Measurements from ENCODE around the gene RHOBTB1.

The RHOBTB1 gene

DNA sequence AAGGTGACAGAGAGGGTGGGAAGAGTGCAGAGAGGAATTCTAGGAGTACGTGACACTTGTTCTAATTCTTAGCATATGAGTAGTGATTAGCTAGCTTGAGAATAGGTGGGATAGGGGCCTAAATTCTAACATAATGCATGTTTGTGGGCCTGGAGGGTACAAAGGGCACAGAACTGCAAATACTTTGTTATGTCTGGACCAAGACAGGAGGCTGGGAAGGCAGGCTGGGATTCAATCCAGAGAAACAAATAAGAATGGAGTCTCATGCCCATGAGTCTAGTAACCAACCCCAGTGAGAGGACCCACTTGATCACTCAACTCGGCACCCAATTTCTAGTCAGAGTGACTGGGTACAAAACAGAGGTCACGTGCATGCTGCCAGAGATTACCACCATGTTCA lies 40.9 kb downstream of the RHOBTB1 start:
- DNase-seq: no peak

DNA sequence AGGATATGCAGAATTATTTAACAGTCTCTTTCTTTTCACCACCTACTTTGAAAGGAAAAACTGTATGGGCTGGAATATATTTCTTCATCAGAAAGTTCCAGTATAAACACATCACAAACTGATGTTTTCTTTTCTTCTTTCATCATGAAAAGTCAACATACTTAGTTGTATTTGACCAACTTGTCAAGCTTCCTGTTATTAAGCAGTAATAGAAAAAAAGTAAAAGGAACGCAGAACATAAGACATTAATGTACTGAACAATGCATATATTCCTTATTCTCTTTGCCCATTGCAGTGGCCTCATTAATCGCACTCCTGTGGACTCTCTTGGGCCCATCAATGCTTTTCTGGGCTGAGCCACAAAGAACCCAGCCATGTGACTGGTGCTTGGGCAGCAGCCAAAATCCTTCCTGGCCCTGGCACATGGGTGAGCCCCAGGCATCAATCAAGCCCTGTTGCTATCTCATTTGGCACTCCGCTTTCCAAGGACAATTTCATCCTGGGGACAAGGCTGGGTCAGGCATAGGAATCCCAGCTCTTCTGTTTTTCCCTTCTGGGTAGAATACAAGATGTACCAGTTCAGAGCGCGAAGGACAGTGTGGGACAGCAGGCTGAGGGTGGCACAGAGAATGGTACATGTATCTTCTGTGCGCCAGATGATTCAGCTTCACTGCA lies 42.3 kb downstream of the RHOBTB1 start:
- no peak for DNase-seq

DNA sequence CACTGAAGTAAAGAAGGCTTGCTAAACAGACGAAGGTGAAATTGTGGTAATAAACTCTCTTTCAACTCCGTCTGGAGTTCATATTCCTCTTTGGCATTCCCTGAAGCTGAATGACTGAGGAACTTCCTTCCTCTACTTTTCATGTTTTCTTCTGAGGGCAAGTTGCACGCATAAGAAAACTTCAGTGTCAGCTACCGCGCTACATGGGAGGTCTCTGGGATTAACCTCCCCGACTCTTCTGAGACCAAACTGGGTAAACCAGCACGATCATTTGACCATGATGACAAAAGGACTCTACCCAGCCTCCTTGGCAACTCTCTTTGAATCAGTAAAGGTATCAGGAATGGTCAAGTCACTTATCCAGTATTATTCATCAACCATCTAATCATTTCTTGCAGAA lies 44.7 kb downstream of the RHOBTB1 start:
- no peak for DNase-seq

DNA sequence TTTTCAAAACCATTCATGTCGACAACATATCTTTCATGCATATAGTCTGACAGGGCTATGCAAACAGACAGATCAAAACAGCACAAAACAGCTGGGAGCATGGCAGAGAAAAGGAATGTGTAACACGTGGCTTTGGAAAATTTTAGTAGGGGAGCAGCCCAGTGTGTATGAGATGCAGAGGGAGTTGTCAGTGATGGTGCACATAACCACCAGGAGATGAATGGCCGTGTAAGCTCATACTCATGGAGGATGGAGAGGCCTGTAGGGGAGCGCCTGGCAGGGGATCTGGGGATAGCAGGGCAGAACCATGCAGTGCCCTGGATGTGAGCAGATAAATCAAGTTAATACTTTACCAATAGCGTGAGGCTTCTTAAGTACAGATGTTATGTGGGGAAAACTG lies 45.7 kb downstream of the RHOBTB1 start:
- no peak for DNase-seq

DNA sequence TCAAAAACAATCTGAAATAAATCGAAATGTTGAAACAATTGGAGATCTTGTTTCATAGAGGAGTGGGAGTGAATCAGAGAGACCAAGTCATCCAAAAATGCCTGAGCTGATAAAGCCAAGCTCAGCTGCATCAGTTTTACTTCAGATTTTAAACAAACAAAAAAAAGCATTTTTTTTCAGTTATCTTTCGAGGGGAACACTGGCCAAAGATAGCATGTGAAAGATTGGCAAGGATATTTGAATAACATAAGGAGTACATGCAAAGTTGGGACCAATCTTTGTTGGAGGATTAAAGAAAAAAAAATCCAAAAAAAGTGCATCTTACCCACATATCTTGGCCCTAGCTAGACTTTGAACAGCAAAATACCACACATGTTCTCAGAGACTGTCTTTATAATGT lies 47.2 kb downstream of the RHOBTB1 start:
- no peak for DNase-seq

DNA sequence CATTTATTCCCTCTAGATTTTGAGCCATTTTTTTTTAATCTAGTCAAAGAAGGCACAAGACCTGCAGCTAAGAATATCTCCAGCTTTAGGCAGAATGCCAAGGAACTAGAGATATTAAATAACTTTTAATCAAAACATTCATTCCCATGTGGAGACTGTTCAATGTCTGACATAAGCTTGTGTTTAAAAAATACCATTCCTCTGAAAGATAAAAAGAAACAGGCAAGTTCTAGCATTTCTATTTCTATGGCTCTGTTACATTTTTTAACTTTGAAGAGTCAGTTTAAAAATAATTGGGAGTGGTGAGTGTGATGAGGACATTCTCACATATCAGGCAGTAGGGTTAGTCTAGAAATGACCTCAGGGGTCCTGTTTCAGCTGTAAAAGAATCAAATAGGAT lies 48.0 kb downstream of the RHOBTB1 start:
- DNase-seq: no peak

DNA sequence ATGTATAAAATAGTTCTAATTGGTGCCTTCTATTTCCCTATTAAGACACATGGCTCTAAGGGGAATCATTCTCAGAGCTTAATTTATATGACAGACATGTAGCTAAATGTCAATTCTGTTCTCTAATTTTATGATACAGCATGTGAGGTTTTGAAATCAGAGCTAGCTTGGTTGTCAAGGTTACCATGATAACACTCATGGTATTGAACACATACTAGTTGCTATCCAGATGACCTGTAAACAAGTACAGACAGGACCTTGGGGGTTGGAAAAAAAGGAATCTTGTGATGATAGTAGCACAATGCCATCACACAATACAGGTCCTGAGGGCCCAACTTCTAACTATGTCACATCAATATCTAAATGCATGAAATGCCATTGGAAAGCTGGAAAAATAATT lies 49.2 kb downstream of the RHOBTB1 start:
- DNase-seq: no peak

DNA sequence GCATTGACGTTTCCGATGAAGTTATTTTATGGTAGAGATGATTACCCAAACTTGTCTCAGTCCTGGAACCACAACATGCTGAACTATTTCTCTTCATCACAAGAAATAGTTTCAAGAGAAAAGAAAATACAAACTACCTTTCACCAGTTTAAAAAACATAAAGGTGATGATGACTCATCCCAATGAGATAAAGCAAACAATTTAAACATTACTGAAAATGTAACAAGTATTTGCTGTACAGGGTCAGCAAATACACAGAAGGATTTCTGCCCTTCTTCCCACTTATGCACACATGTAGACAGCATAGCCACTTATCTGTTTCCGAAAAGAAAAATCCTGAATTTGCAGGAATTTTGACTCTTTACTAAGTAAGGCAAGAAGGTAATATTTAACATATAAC lies 50.8 kb downstream of the RHOBTB1 start:
- DNase-seq: no peak

DNA sequence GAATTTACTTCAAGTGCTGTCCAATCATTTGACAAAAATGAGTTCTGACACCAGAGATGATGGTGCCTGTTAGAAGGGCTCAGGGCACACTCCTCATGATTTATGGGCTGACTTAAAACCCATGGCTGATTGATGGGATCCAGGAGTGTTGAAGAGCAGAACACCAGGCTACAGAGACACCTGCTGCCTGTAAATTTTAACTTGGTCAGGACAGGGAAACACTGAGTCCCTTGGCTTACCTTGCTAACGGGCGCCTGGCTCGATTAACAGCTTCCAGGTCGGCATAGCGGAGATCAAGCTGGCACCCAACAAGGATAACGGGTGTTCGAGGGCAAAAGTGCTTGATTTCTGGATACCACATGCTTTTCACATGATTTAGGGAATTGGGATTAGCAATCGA lies 51.4 kb downstream of the RHOBTB1 start:
- no peak for DNase-seq

DNA sequence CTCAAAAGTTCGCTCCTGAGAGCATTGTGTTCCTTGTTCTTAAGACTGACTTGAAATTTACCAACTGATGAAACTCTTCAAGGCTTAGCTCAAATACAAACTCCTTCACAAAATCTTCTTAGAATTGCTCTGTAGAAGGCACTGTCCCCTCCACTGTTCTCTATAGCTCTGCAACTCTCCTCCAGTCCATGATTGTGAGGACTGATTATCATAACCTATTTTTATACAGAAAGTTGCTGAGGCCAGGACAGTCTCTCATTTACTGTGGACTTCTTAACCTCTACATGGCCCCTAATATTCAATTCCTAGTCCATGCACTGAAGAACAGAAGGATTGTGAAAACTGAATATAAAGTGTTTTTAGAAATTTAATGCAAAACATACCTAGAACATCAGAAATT lies 53.2 kb downstream of the RHOBTB1 start:
- no peak for DNase-seq

DNA sequence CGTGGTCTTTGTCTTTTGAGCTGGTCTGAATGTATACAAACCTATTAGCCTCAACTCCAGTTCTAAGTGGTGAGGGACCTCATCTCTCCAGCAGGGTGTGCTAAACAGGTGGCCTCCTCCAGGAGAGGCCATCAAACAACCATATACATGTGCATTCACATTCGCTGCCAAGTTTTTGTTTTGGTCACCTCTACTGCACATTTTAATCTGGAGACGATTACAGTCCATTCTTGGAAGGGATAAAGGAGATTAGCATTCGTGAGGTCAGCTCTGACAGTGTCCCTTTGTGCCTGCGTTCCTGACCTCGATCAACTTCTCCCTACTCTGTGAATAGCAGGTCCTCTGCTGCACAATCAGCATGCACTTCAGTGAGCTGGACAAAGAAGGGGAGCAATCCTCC lies 60.8 kb downstream of the RHOBTB1 start:
- no peak for DNase-seq

DNA sequence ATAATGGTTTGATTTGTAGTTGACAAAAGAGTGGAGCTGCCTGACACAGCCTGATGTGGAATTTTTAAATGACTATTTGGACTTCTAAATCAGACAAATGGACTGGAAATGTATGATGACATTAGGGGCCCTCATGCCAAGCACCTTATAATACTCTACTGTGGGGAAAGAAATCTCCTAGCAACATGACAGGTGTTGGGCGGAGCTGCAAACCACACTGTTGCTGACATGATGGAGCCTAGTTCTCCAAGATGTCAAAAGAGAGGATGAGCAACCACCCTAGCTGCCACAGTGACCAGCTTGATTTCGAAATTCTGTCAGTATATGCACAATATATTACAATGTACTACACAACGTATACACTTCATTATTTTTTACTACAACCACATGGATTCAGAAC lies 65.8 kb downstream of the RHOBTB1 start:
- DNase-seq: no peak

DNA sequence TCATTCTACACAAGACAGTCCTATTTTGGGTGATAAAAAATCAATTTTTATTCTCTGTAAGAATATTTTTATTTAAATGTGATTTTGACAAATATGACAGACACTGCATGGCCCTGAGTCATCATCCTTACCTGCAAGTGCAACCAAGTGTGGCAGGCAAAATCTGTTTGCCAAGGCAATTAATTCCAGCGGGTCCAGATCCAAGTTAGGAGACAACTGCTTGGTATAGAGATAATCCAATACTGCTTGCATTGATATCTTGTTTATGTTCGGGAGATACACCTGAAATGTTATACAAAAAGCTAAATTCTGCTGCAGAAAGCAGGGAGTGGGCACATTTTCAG lies 66.2 kb downstream of the RHOBTB1 start:
- no peak for DNase-seq

DNA sequence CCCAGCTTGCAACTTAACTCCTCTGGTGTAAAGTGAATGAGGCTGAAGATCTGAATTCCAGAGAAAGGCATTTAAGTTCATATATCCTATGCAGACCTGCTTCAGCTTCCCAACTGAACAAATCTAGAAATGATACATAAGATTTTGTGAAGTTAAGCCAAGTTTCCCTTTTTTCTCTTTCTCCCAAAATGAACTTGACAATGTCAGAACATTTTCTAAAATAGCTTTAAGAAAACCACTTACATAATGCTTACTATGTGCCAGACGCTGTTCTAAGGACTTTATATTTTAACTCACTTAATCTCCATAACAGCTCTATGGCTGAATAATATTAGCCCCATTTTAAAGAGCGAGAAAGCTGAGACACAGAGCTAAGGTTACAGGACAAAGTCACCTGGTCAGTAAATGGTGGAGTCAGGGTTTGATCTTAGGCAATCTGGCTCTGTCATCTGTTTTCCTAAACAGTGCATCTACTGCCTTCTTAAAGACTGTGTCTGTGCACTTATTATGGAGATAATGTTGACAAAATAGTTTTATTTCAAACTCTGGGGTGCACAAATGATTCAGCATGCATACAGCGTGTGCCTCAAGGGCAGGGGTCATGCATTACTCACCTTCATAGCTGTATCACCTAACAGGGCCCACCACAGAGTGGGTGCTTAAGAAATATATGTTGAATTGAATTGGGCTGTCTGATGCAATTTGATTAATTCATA lies 66.8 kb downstream of the RHOBTB1 start:
- no peak for DNase-seq

DNA sequence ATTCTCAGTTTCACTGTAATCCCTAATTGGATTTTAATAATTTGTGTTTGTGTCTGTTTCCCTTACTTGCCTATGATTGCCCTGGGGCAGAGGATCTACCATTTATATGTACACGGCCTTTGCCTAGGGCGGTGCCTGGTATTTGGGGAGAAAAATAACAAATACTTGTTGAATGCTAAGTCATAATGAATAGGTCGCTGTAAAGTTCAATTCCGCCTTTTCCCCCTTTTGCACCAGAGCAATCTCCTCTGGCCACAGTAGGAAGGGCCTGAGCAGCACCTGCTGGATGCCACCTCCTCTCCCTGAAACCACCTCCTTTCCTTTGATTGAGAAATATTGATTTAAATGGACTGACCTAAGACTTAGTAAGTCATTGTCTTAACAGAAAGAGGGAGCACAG lies 70.2 kb downstream of the RHOBTB1 start:
- no peak for DNase-seq

DNA sequence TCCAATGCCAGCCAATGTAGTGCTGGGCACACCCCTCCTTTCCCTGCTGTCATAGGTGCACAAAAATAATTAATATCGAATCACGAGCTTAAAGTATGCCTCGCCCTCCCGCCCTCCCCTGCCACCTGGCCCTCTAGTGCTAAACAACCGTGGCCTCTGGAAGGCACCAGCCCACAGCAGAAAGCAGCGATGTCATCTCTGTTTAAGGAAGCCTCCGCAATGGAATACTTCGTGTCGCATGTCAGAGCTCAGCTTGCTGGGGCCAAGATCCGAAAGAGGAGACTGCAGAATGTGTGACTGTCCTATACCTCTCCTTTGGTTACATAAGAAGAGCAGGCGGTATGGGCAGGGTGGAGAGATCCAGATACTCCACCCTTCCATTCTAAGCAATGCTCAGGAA lies 71.5 kb downstream of the RHOBTB1 start:
- DNase-seq: no peak

DNA sequence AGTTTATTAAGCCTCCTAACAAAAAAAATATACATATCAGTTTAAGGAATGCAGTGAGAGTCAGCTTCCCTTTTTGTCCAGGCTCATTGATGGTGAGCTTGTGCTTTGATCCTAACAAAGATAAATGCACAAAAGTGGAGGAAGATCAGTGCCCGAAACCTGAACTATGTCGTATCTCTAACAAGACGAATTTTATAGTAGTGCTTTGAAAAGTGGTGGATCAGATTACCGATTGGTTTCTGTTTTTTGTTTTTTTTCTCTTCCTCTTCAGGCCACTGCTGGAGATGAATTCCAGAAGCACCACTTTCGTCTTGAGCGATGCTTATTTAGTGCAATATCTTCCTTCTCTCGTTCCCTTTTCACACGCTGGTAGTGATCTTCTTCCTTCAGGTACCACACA lies 72.8 kb downstream of the RHOBTB1 start:
- no peak for DNase-seq

DNA sequence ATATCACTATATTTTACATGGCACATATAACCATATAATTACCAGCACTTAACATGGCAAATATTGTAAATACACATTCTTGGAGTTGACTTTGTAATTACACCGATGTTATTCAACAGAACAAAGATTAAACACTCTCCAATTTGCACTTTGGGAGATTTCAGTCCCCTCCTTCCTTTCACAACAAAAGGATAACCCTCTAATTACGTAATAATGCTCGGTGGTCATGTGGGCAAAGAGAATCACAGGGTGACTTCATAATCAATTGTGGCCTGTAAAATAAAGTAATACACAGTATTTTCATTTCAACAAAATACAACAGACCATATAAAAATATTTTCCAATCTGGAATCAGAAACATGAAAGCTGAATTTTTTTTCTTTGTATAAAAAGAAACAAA lies 73.2 kb downstream of the RHOBTB1 start:
- no peak for DNase-seq

DNA sequence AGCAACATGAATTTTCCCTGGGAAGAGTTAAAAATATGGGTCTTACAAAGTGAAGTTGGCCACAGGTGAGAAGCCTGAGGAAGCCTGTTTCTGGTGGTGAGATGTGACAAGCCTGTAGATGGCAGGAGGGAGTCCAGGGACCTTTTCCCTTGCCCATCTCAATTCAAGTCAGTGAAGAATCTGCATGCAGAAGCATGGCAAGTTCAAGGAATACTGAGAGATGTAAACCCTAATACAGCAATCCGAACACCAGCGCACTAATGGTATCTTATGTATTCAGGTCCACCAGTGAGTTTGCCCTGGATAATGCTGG lies 73.6 kb downstream of the RHOBTB1 start:
- DNase-seq: no peak

DNA sequence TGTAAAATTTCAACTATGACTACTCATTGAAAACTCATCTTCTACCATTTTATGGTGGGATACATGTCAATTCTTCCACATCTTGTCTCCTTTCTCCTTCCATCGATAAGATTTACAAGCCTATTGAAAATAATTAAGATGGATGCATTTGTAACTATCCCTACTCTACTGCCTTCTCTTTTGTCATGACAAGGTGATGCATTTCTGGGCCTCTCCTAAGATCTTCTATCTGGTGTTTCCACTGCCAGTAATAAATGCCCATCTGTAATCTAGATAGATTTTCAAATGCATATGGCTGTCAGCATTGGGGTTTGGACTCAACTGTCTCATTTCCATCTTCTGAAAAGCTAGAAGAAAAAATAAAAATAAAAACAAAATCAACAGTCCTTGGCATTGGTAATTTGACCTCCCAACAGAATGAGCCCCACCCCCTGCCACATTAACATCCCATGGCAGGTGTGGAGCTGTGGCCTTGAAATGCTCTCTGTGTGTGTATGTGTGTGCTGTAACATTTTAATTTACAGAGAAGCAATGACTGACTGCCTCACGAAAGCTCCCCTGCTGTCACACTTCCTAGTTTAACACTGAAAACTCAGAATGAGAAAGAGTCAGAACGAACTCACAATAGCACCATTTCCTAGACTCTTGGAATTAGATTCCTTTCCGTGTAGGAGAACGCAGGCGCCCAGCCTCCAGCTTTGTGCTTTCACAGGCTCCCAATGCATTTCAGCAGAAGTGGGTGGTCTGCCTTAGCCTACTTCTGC lies 74.2 kb downstream of the RHOBTB1 start:
- no peak for DNase-seq

DNA sequence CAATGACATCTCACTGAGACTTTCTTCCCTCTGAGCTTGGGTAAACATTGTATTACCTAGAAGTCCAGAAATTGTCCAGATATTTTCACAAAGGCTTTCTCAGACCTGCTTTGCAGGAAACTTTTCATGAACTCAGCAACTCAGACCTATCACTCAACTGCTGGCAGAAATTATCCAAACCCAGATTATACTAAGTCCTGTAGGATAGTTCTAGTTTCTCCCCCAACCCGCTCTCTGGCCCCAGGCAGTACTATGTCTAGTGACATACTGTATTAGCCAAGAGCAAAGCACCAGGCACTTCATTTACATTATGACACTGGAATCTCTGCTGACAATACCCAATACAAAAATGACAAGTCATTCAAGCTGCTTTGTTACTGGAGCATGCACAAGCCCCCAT lies 75.0 kb downstream of the RHOBTB1 start:
- no peak for DNase-seq

DNA sequence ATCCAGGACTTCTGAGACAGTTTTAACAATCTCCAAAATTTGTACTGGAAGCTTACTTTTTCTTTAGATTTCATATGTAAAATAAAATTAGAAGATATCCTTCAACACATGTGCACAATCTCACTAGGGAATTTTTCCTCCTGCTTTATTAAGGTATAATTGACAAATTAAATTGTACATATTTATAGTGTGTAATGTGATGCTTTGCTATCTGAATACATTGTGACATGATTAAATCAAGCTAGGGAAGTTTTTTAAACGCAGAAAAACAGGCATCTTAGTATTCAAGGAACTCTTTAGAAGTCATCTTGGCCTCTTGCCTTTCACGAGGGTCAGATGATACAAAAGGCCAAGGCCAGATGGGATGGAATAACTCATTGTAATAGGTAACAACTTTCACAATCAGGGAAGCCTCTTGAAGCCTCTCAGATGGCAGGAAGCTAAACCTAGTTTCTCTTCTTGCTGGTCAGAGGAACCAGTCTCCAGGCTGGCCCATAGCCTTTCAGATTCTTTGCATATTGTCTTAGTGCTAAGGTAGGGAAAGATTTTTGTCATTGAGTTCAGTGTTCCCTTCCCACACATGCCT lies 78.7 kb downstream of the RHOBTB1 start:
- DNase-seq: no peak

DNA sequence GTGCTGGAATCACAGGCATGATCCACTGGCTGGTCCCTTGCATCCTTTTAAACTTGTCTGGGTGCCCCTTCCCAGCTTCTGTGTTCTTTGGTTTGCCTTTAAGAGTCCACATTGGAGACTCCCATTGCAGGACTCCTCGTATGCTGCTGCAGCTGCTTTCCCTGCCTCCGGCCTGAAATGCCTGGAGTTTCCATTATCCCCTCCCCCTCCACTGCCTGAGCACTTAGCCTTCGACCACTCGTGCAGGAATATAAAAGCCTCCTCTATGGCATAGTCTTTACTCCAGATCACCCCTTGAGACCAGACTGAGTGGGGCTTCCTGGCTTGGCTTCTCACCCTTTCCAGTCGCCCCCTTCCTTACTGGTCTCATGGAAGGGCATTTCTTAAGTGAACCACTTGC lies 80.2 kb downstream of the RHOBTB1 start:
- no peak for DNase-seq

DNA sequence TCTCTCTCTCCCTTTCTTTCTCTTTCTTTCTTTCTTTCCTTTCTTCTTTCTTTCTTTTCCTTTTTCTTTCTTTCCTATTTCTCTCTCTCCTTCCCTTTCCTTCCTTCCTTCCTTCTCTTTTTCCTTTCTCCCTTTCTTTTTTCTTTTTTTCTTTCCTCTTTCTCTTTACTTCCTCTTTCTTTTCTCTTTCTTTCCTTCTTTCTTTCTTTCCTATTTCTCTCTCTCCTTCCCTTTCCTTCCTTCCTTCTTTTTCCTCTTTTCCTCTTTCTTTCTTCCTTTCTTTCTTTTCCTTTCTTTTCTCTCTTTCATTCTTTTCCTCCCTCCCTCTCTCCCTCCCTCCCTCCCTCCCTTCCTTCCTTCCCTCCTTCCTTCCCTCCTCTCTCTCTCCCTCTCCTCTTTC lies 81.5 kb downstream of the RHOBTB1 start:
- DNase-seq: no peak
